H1 (cell line): Measurements from ENCODE around the gene TAS1R1. TPM values are rescaled to one million over a fixed set of nuclear protein-coding genes. Genes with fewer than 3 reads are reported as not detected.

Source experiments
- CTCF ChIA-PET: fragments of 300-600 bp; sonication (Branson Sonifier 250); formaldehyde crosslinking; loops from one replicate; lab custom pipeline; 2021; ENCODE audit not compliant: partially characterized antibody; lab: Charles Lee
- POLR2A ChIA-PET: fragments of 300-600 bp; sonication (Branson Sonifier 250); formaldehyde crosslinking; loops from one replicate; lab custom pipeline; 2021; ENCODE audit warnings: inconsistent platforms; ENCODE audit not compliant: partially characterized antibody; lab: Charles Lee
- DNase-seq, 2 experiments: peaks; one replicate each; pipeline versions ENCODE4 v3.0.0 to v3.0.0-alpha.2; 2010 to 2022; ENCODE audit warnings: low spot score in 2 of 2, low read depth in 1 of 2, mixed read lengths in 1 of 2
- FAIRE-seq: peaks from 2 replicates; lab custom pipeline; 2011; peaks lifted over from hg19 to GRCh38; lab: Jason Lieb, UNC
- H2AFZ ChIP-seq: 2 replicates; pipeline ENCODE4 v1.8.1; 2012; ENCODE audit warnings: low read length, inconsistent platforms
- H2AK5ac ChIP-seq: 2 replicates; pipeline ENCODE4 v1.6.1; 2013; ENCODE audit warnings: low read depth, low read length
- H2BK120ac ChIP-seq: replicated peaks from 2 replicates; pipeline ENCODE3; 2013; ENCODE audit warnings: low read depth, low read length, inconsistent platforms
- H2BK12ac ChIP-seq: 2 replicates; pipeline ENCODE4 v1.6.1; 2013; ENCODE audit warnings: low read depth, low read length
- H2BK15ac ChIP-seq: 2 replicates; pipeline ENCODE4 v1.6.1; 2013; ENCODE audit warnings: low read length
- H2BK20ac ChIP-seq: 2 replicates; pipeline ENCODE4 v1.6.1; 2013; ENCODE audit warnings: low read length
- H2BK5ac ChIP-seq: 2 replicates; pipeline ENCODE4 v1.6.1; 2013; ENCODE audit warnings: low read depth, low read length
- H3K14ac ChIP-seq: 2 replicates; pipeline ENCODE4 v1.6.1; 2013; ENCODE audit warnings: inconsistent platforms; ENCODE audit not compliant: insufficient read length
- H3K18ac ChIP-seq: 2 replicates; pipeline ENCODE4 v1.6.1; 2013; ENCODE audit warnings: low read length; ENCODE audit errors: extremely low read depth
- H3K23ac ChIP-seq: 2 replicates; pipeline ENCODE4 v1.6.1; 2013; ENCODE audit warnings: inconsistent platforms; ENCODE audit not compliant: insufficient read length
- H3K23me2 ChIP-seq: 2 replicates; pipeline ENCODE4 v1.6.1; 2013; ENCODE audit warnings: low read depth, low read length
- H3K27ac ChIP-seq: 2 replicates; pipeline ENCODE4 v1.6.1; 2011; ENCODE audit warnings: low read depth, low read length, inconsistent platforms
- H3K27me3 ChIP-seq, 4 experiments: replicated peaks in 1 of 4; 1 replicate in 1 of 4; 2 replicates in 3 of 4; pipeline versions ENCODE4 v1.6.1 to v1.8.1; 2011 to 2013; ENCODE audit warnings: low read length in 3 of 4, mild to moderate bottlenecking in 3 of 4, inconsistent platforms in 2 of 4, mixed read lengths in 2 of 4, moderate library complexity in 1 of 4; ENCODE audit not compliant: control insufficient read depth in 3 of 4, insufficient read depth in 3 of 4; ENCODE audit errors: extremely low read depth in 1 of 4
- H3K36me3 ChIP-seq, 4 experiments: 2 replicates each; pipeline versions ENCODE4 v1.6.1 to v1.8.1; 2011 to 2013; ENCODE audit warnings: mild to moderate bottlenecking in 4 of 4, low read length in 3 of 4, moderate library complexity in 2 of 4, control low read depth in 1 of 4, inconsistent platforms in 1 of 4; ENCODE audit not compliant: insufficient read depth in 4 of 4, control insufficient read depth in 2 of 4
- H3K4ac ChIP-seq: replicated peaks from 2 replicates; pipeline ENCODE3; 2013; ENCODE audit warnings: low read length, low read depth, mixed read lengths, inconsistent platforms; ENCODE audit not compliant: insufficient read length
- H3K4me1 ChIP-seq, 4 experiments: replicated peaks in 1 of 4; 1 replicate in 1 of 4; 2 replicates in 3 of 4; pipeline versions ENCODE4 v1.6.1 to v1.8.1; 2011 to 2013; ENCODE audit warnings: low read length in 3 of 4, inconsistent platforms in 2 of 4, mixed read lengths in 1 of 4; ENCODE audit not compliant: insufficient read depth in 4 of 4, control insufficient read depth in 3 of 4
- H3K4me2 ChIP-seq, 2 experiments: 2 replicates each; pipeline versions ENCODE4 v1.6.1 to v1.8.1; 2011 to 2013; ENCODE audit warnings: low read depth in 2 of 2, low read length in 2 of 2, control low read depth in 1 of 2, inconsistent platforms in 1 of 2, mild to moderate bottlenecking in 1 of 2; ENCODE audit not compliant: insufficient read depth in 1 of 2
- H3K4me3 ChIP-seq, 4 experiments: fragments of 200-600, 300-600 bp in 1 of 4; sonication (generic), shearing (Covaris generic), sonication (Bioruptor Twin) in 1 of 4; 2 replicates each; pipeline versions ENCODE4 v1.5.1 to v1.8.1; 2011 to 2016; ENCODE audit warnings: low read length in 4 of 4, low read depth in 3 of 4, control low read depth in 2 of 4, inconsistent platforms in 2 of 4, mild to moderate bottlenecking in 2 of 4, mixed read lengths in 1 of 4, moderate library complexity in 1 of 4; ENCODE audit not compliant: insufficient read depth in 2 of 4; ENCODE audit errors: extremely low read depth in 1 of 4
- H3K56ac ChIP-seq: replicated peaks from 2 replicates; pipeline ENCODE3; 2013; ENCODE audit warnings: low read depth, mild to moderate bottlenecking, mixed read lengths, low read length, inconsistent platforms; ENCODE audit not compliant: insufficient read length
- H3K79me1 ChIP-seq: 2 replicates; pipeline ENCODE4 v1.6.1; 2013; ENCODE audit warnings: low read depth, low read length, control low read depth
- H3K79me2 ChIP-seq, 2 experiments: 2 replicates each; pipeline versions ENCODE4 v1.6.1 to v1.8.1; 2012 to 2013; ENCODE audit warnings: low read length in 2 of 2, mild to moderate bottlenecking in 2 of 2, inconsistent platforms in 1 of 2; ENCODE audit not compliant: insufficient read depth in 2 of 2, control insufficient read depth in 1 of 2
- H3K9ac ChIP-seq, 4 experiments: replicated peaks in 1 of 4; 1 replicate in 1 of 4; 2 replicates in 3 of 4; pipeline versions ENCODE4 v1.6.1 to v1.8.1; 2011 to 2013; ENCODE audit warnings: low read depth in 3 of 4, low read length in 3 of 4, control low read depth in 2 of 4, mild to moderate bottlenecking in 2 of 4, moderate library complexity in 2 of 4, inconsistent platforms in 1 of 4; ENCODE audit errors: extremely low read depth in 1 of 4
- H3K9me3 ChIP-seq, 2 experiments: 2 replicates each; pipeline versions ENCODE4 v1.6.1 to v1.8.1; 2012 to 2013; ENCODE audit warnings: mild to moderate bottlenecking in 2 of 2, moderate library complexity in 2 of 2, control low read depth in 1 of 2, inconsistent platforms in 1 of 2, low read depth in 1 of 2, low read length in 1 of 2, mixed read lengths in 1 of 2; ENCODE audit not compliant: insufficient read depth in 2 of 2
- H4K20me1 ChIP-seq, 2 experiments: replicated peaks in 1 of 2; 2 replicates each; pipeline versions ENCODE3 to v1.8.1; 2011 to 2013; ENCODE audit warnings: inconsistent platforms in 2 of 2, low read length in 2 of 2, mild to moderate bottlenecking in 1 of 2; ENCODE audit not compliant: insufficient read depth in 2 of 2, control insufficient read depth in 1 of 2
- H4K5ac ChIP-seq: 2 replicates; pipeline ENCODE4 v1.6.1; 2013; ENCODE audit warnings: low read length, low read depth, mixed read lengths, inconsistent platforms; ENCODE audit not compliant: insufficient read length
- H4K8ac ChIP-seq: 2 replicates; pipeline ENCODE4 v1.8.0; 2013; ENCODE audit warnings: mild to moderate bottlenecking, moderate library complexity, low read length, inconsistent platforms; ENCODE audit not compliant: insufficient read depth; ENCODE audit errors: extremely low read depth
- H4K91ac ChIP-seq: replicated peaks from 2 replicates; pipeline ENCODE3; 2013; ENCODE audit warnings: low read length, mixed read lengths, inconsistent platforms; ENCODE audit not compliant: insufficient read length
- BCL11A ChIP-seq, 2 experiments: IDR thresholded peaks; one replicate each; pipeline ENCODE4 v1.6.1; 2011; ENCODE audit warnings: low read depth in 2 of 2, low read length in 2 of 2, mild to moderate bottlenecking in 2 of 2
- EZH2 ChIP-seq: fragments of 200-600 bp; sonication (generic); IDR thresholded peaks from 2 replicates; pipeline ENCODE4 v1.7.1; 2012; ENCODE audit warnings: low read depth, mild to moderate bottlenecking, moderate library complexity, low read length, inconsistent platforms; ENCODE audit not compliant: severe bottlenecking
- GABPA ChIP-seq: IDR thresholded peaks from 2 replicates; pipeline ENCODE4 v1.6.1; 2011; ENCODE audit warnings: mild to moderate bottlenecking, low read length, moderate library complexity, borderline replicate concordance; ENCODE audit not compliant: insufficient read depth
- KDM1A ChIP-seq: fragments of 200-600, 300-600 bp; sonication (generic); IDR thresholded peaks from 2 replicates; pipeline ENCODE4 v1.7.1; 2016; ENCODE audit warnings: mild to moderate bottlenecking, low read length, borderline replicate concordance
- POLR2A ChIP-seq, 2 experiments: IDR thresholded peaks; 1 replicate in 1 of 2; 2 replicates in 1 of 2; pipeline ENCODE4 v1.6.1; 2011; ENCODE audit warnings: low read depth in 2 of 2, low read length in 2 of 2, mild to moderate bottlenecking in 2 of 2; ENCODE audit errors: control extremely low read depth in 1 of 2
- POU5F1 ChIP-seq: IDR thresholded peaks from 2 replicates; pipeline ENCODE4 v1.6.1; 2011; ENCODE audit warnings: low read depth, mild to moderate bottlenecking, low read length, moderate library complexity
- RNF2 ChIP-seq: fragments of 200-900, 300-1000 bp; sonication (generic); IDR thresholded peaks from 2 replicates; pipeline ENCODE4 v1.7.1; 2016; ENCODE audit warnings: borderline replicate concordance, low read depth, mild to moderate bottlenecking, antibody characterized with exemption, low read length; ENCODE audit not compliant: poor library complexity, severe bottlenecking; ENCODE audit errors: missing control alignments
- TAF1 ChIP-seq: IDR thresholded peaks from 2 replicates; pipeline ENCODE4 v1.6.1; 2011; ENCODE audit warnings: mild to moderate bottlenecking, low read depth, low read length
- WGBS, 2 experiments: shearing (Covaris generic) in 1 of 2; methylation state at CpG; one replicate each; pipeline versions ENCODE4 v1.1.6 to v1.1.7; 2013 to 2015; ENCODE audit warnings: low lambda C conversion rate in 2 of 2, mixed read lengths in 2 of 2, inconsistent platforms in 1 of 2, low coverage in 1 of 2, missing lambda C conversion rate in 1 of 2; ENCODE audit not compliant: insufficient replicate concordance in 2 of 2, insufficient coverage in 1 of 2, insufficient read length in 1 of 2; ENCODE audit errors: extremely low coverage in 1 of 2, missing lambda C conversion rate in 1 of 2; 5-methylcytosine and 5-hydroxymethylcytosine counted together
- polyA plus RNA-seq, 7 experiments: library from polyadenylated mRNA; depleted of rRNA in 3 of 7; stranded (reverse) in 5 of 7; unstranded in 2 of 7; fragments of >200 nt in 5 of 7; fragments of 200-250 nt in 2 of 7; gene quantifications; 1 replicate in 5 of 7; 2 replicates in 1 of 7; 4 replicates in 1 of 7; pipeline versions ENCODE4 v1.2.1 to v1.2.3, GENCODE V29; 2011 to 2013; ENCODE audit warnings: missing spikeins in 2 of 7, mixed read lengths in 2 of 7
- total RNA-seq: library from RNA; stranded (reverse); fragmentation: NEBNext Ultra II Directional; extraction: Animal tissue kit (Norgen Biotek cat#: 25700); gene quantifications from 2 replicates; pipeline ENCODE4 v1.2.1, GENCODE V29; 2021

Gene TAS1R1
- total and polyA plus RNA-seq, 2 of the 8 experiments (the other 6 are each of a cell fraction or from before 2014, with no cell fraction given): 0.26 TPM; not detected in 1

GRCh38 chr1:6510493-6510892 lies 44.6 kb upstream of the TAS1R1 start:
- Histone ChIP-seq H3K9ac (no peak overlapping the region), H2BK120ac (no peak overlapping the region), H3K18ac (no peak overlapping the region), H3K14ac (no peak overlapping the region), H3K9me3 (no peaks in the 10 kb centered on the region), H2BK12ac (no peak overlapping the region), H4K91ac (no peak overlapping the region), H3K27ac (no peak overlapping the region), H3K23ac (no peak overlapping the region), H3K79me1 (no peaks in the 10 kb centered on the region), H3K79me2 (no peaks in the 10 kb centered on the region), H3K4me2 (no peak overlapping the region), H3K36me3 (no peaks in the 10 kb centered on the region), H2BK20ac (no peak overlapping the region)
- POLR2A ChIA-PET: no interaction called here
- CTCF ChIA-PET: interaction anchor here (1.0 to 1.2 kb wide), 2 partner anchors 73 to 90 kb away, joined by 3 read pairs; no protein-coding TSS in a partner anchor
- DNase-seq: no peak
- WGBS, 2 experiments: 83% methylated on average over 3 of the region's 6 CpGs; no CpG with 5 or more reads in 1 of the 2 experiments
- no peak for TF ChIP-seq KDM1A
- no peak for TF ChIP-seq EZH2
- no peak for TF ChIP-seq BCL11A (IDR thresholded peaks at IDR 0.05; ENCODE audit: low read depth in 2 of 2, low read length in 2 of 2)
- no peak for TF ChIP-seq POLR2A (IDR thresholded peaks at IDR 0.05; ENCODE audit: control extremely low read depth in 1 of 2, low read depth in 2 of 2, low read length in 2 of 2)
- TF ChIP-seq GABPA: no peak
- TF ChIP-seq POU5F1: no peak
- no peak for TF ChIP-seq RNF2
- TF ChIP-seq TAF1: no peak
- TF ChIP-seq, all 59 proteins: peak for 0
- FAIRE-seq: no peak
- Histone ChIP-seq H4K8ac (no peak overlapping the region), H2AFZ (no peak overlapping the region), H3K4ac (no peak overlapping the region), H3K23me2 (no peaks in the 10 kb centered on the region), H2AK5ac (no peak overlapping the region), H2BK15ac (no peak overlapping the region), H3K27me3 (no peaks in the 10 kb centered on the region), H2BK5ac (no peak overlapping the region), H4K20me1 (no peaks in the 10 kb centered on the region), H3K56ac (no peak overlapping the region), H4K5ac (no peak overlapping the region), H3K4me3 (no peak overlapping the region), H3K4me1 (no peaks in the 10 kb centered on the region; a peak in 3 of 7 replicates)
